Measurements from ENCODE around the gene ATXN1.

Gene ATXN1

DNA sequence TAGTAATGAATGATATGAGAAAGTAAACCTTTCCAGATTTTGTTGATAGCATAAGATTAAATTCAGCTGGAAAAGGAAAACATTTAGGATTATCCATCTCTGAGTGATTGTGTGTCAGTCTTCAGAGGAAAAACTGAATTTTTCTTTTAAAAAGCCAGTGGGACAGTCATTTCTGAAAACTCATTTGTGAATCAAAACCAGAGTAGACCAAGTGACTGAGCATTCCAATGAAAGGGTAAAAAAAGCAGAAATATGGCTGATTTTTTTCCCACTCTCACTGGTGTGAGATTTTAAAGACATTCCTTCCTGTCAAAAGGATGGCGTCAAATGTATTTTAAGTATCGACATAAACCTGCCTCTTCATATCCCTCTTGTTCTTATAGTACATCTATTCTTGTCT lies 308.9 kb downstream of the ATXN1 start:
- H3K27me3 ChIP-seq (ENCODE audit: insufficient read depth, low read length, poor library complexity, severe bottlenecking), result no peaks in the 10 kb centered on the region
- no peaks in the 10 kb centered on the region for H3K79me2 ChIP-seq (ENCODE audit: insufficient read depth, low read length)
- no peak overlapping the region for H3K4me2 ChIP-seq (ENCODE audit: low read depth, low read length, poor library complexity, severe bottlenecking)
- no peak overlapping the region for H3K4me3 ChIP-seq (ENCODE audit: low read length, poor library complexity, severe bottlenecking)
- H2AFZ ChIP-seq (ENCODE audit: low read length), result no peak overlapping the region
- H3F3A ChIP-seq (ENCODE audit: low read depth), result no peaks in the 10 kb centered on the region
- H4K20me1 ChIP-seq (ENCODE audit: insufficient read depth, low read length, poor library complexity, severe bottlenecking), result no peaks in the 10 kb centered on the region
- H3K4me1 ChIP-seq (ENCODE audit: insufficient read depth, low read length, poor library complexity, severe bottlenecking), result no peaks in the 10 kb centered on the region
- no peak overlapping the region for H3K9ac ChIP-seq (ENCODE audit: low read depth, low read length, poor library complexity, severe bottlenecking)
- no peak for TF ChIP-seq EZH2phosphoT487 (IDR thresholded peaks at IDR 0.05; ENCODE audit: borderline replicate concordance)
- TF ChIP-seq, protein P1, sequence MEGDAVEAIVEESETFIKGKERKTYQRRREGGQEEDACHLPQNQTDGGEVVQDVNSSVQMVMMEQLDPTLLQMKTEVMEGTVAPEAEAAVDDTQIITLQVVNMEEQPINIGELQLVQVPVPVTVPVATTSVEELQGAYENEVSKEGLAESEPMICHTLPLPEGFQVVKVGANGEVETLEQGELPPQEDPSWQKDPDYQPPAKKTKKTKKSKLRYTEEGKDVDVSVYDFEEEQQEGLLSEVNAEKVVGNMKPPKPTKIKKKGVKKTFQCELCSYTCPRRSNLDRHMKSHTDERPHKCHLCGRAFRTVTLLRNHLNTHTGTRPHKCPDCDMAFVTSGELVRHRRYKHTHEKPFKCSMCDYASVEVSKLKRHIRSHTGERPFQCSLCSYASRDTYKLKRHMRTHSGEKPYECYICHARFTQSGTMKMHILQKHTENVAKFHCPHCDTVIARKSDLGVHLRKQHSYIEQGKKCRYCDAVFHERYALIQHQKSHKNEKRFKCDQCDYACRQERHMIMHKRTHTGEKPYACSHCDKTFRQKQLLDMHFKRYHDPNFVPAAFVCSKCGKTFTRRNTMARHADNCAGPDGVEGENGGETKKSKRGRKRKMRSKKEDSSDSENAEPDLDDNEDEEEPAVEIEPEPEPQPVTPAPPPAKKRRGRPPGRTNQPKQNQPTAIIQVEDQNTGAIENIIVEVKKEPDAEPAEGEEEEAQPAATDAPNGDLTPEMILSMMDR (conservative IDR thresholded peaks at IDR 0.05; ENCODE audit: low read length), result no peak
- no peaks in the 10 kb centered on the region for H3K9me2 ChIP-seq (replicated peaks; ENCODE audit: low read depth, low read length)
- H3K9me3 ChIP-seq (ENCODE audit: insufficient read depth, low read depth, low read length), result peaks cover 6% of the 10 kb centered on the region; the same call in 1 of the 2 replicates
- no peaks in the 10 kb centered on the region for H3K36me3 ChIP-seq (ENCODE audit: insufficient read depth, low read length)

DNA sequence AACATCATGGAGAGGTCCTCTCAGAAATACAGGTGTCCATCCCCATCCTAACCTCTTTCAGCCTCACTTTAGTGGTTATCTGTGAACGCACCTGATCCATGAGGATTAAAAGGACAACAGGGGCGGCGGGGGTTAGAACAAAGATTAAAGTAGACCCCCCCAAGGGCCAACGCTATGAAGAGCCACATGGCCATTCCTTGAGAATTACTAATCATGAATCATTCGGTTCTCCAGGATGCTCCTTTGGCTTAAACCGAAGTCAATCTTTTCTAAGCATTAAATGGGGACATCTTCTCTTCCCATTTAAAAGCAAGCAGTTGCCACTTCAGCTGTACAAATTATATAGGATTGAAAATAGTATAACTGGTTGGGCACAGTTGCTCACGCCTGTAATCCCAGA lies 310.4 kb downstream of the ATXN1 start:
- H2AFZ ChIP-seq (ENCODE audit: low read length), result no peak overlapping the region

DNA sequence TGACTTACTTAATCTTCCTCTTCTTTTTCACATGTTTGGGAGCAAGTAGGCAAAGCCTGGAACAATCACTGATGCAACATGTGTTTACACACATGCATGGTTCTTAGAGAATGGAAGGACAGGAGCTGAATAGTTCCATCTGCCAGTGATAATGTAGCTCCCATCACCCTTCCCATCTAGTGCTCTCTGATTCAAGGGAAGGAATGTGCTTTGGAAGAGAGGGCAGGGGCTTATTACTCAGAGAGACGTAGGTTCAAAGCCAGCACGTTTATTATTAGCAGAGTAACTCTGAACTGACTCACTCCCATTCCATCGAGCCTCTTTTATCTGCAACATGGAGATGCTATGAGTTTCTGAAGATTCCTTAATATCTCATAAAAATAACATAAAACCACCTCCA lies 311.0 kb downstream of the ATXN1 start:
- H3K36me3 ChIP-seq (ENCODE audit: insufficient read depth, low read length), result no peaks in the 10 kb centered on the region
- TF ChIP-seq, protein P1 (conservative IDR thresholded peaks at IDR 0.05; ENCODE audit: low read length), result no peak
- TF ChIP-seq EZH2phosphoT487 (IDR thresholded peaks at IDR 0.05; ENCODE audit: borderline replicate concordance), result no peak
- H3F3A ChIP-seq (ENCODE audit: low read depth), result no peaks in the 10 kb centered on the region
- H3K79me2 ChIP-seq (ENCODE audit: insufficient read depth, low read length), result no peaks in the 10 kb centered on the region
- H2AFZ ChIP-seq (ENCODE audit: low read length), result no peak overlapping the region
- no peaks in the 10 kb centered on the region for H4K20me1 ChIP-seq (ENCODE audit: insufficient read depth, low read length, poor library complexity, severe bottlenecking)
- peaks cover 3% of the 10 kb centered on the region; the same call in 1 of the 2 replicates for H3K9me3 ChIP-seq (ENCODE audit: insufficient read depth, low read depth, low read length)
- no peak overlapping the region for H3K4me2 ChIP-seq (ENCODE audit: low read depth, low read length, poor library complexity, severe bottlenecking)
- no peaks in the 10 kb centered on the region for H3K27me3 ChIP-seq (ENCODE audit: insufficient read depth, low read length, poor library complexity, severe bottlenecking)
- H3K9ac ChIP-seq (ENCODE audit: low read depth, low read length, poor library complexity, severe bottlenecking), result no peak overlapping the region
- H3K4me1 ChIP-seq (ENCODE audit: insufficient read depth, low read length, poor library complexity, severe bottlenecking), result peaks cover 8% of the 10 kb centered on the region
- H3K4me3 ChIP-seq (ENCODE audit: low read length, poor library complexity, severe bottlenecking), result no peak overlapping the region
- H3K9me2 ChIP-seq (replicated peaks; ENCODE audit: low read depth, low read length), result no peaks in the 10 kb centered on the region

More for the DNA sequence above, 310.4 kb downstream of the ATXN1 start:
- Histone ChIP-seq H3K36me3 (ENCODE audit: insufficient read depth, low read length) (no peaks in the 10 kb centered on the region), H4K20me1 (ENCODE audit: insufficient read depth, low read length, poor library complexity, severe bottlenecking) (no peaks in the 10 kb centered on the region), H3K4me2 (ENCODE audit: low read depth, low read length, poor library complexity, severe bottlenecking) (no peak overlapping the region), H3F3A (ENCODE audit: low read depth) (no peaks in the 10 kb centered on the region), H3K4me1 (ENCODE audit: insufficient read depth, low read length, poor library complexity, severe bottlenecking) (peaks cover 8% of the 10 kb centered on the region), H3K79me2 (ENCODE audit: insufficient read depth, low read length) (no peaks in the 10 kb centered on the region), H3K9ac (ENCODE audit: low read depth, low read length, poor library complexity, severe bottlenecking) (no peak overlapping the region), H3K27me3 (ENCODE audit: insufficient read depth, low read length, poor library complexity, severe bottlenecking) (no peaks in the 10 kb centered on the region), H3K9me3 (ENCODE audit: insufficient read depth, low read depth, low read length) (peaks cover 6% of the 10 kb centered on the region; the same call in 1 of the 2 replicates), H3K4me3 (ENCODE audit: low read length, poor library complexity, severe bottlenecking) (no peak overlapping the region), H3K9me2 (replicated peaks; ENCODE audit: low read depth, low read length) (no peaks in the 10 kb centered on the region)
- no peak for TF ChIP-seq EZH2phosphoT487 (IDR thresholded peaks at IDR 0.05; ENCODE audit: borderline replicate concordance)
- TF ChIP-seq, protein P1 (conservative IDR thresholded peaks at IDR 0.05; ENCODE audit: low read length), result no peak

All from Loucy (cell line).